ENCODE results near the gene OR2G3. TPM values are rescaled to one million over a fixed set of nuclear protein-coding genes. Genes with fewer than 3 reads are reported as not detected.

Gene OR2G3
- total RNA-seq, 1 experiment from 2014 or later, result not detected

DNA sequence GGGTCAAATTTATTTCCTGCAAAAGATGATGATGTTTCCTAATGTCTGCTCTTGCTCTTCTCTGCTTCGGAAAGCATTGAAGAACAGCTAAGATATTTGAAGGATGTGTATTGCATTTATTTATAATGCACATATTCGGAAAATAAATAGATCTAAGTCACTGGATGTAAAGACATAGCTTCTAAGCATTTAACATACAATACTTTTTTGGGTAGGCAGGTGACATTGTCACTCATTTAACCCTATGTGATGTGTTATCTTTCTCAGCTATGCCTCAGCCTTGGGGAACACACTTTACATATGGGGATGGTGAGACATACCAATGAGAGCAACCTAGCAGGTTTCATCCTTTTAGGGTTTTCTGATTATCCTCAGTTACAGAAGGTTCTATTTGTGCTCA is 17.3 kb upstream of the OR2G3 start, which contains the start of gene OR2G2:
Gene OR2G2, plus strand, starts transcription at position 301 of the 400 bp plus-strand sequence. Its CDS starts 0 bp downstream, at position 301.
- no TSS peak for BruUV-seq (replicated peaks)
- Mint-ChIP-seq H3K9me3 (ENCODE audit: unreplicated experiment) (no peaks in the 10 kb centered on the region), H3K4me3 (ENCODE audit: unreplicated experiment) (no peak within 1 kb of the TSS)

DNA sequence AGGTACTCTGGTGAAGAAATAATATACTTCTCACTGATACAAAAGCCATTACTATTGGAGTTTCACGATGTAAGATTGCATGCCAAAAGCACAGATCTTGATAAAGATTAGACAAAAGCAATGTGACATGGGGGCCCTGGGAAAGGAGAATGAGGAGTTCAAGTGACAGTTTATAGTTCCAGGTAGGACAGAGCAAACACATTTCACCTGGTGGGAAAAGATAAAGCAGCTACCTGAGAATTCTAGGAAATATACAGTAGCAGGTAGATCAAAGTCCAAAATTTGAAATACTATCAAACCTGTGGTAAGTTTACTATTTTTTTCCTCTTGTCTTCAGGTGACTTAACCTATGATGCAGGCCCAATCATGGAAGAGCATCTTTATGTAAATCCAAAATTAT is 8.0 kb downstream of the OR2G3 start:
- DNase-seq (ENCODE audit: unreplicated experiment), result no peak
- H3K4me3 Mint-ChIP-seq (ENCODE audit: unreplicated experiment), result no peak overlapping the region
- TF ChIP-seq, protein P1, sequence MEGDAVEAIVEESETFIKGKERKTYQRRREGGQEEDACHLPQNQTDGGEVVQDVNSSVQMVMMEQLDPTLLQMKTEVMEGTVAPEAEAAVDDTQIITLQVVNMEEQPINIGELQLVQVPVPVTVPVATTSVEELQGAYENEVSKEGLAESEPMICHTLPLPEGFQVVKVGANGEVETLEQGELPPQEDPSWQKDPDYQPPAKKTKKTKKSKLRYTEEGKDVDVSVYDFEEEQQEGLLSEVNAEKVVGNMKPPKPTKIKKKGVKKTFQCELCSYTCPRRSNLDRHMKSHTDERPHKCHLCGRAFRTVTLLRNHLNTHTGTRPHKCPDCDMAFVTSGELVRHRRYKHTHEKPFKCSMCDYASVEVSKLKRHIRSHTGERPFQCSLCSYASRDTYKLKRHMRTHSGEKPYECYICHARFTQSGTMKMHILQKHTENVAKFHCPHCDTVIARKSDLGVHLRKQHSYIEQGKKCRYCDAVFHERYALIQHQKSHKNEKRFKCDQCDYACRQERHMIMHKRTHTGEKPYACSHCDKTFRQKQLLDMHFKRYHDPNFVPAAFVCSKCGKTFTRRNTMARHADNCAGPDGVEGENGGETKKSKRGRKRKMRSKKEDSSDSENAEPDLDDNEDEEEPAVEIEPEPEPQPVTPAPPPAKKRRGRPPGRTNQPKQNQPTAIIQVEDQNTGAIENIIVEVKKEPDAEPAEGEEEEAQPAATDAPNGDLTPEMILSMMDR (IDR thresholded peaks at IDR 0.05; ENCODE audit: unreplicated experiment), result no peak
- H3K36me3 Mint-ChIP-seq (ENCODE audit: insufficient read depth, unreplicated experiment), result no peaks in the 10 kb centered on the region
- H3K27ac Mint-ChIP-seq (ENCODE audit: low read depth, unreplicated experiment), result no peak overlapping the region
- BruUV-seq (replicated peaks), result no TSS peak
- ChIA-PET POLR2A (no interaction called here), CTCF (no interaction called here)
- H3K9me3 Mint-ChIP-seq (ENCODE audit: unreplicated experiment), result peaks cover 19% of the 10 kb centered on the region
- no peaks in the 10 kb centered on the region for H3K27me3 Mint-ChIP-seq (ENCODE audit: insufficient read depth, unreplicated experiment)
- intact Hi-C loops (cut with micrococcal nuclease), result no loop called here
- H3K4me1 Mint-ChIP-seq (ENCODE audit: insufficient read depth, unreplicated experiment), result peaks cover 10% of the 10 kb centered on the region

More for the DNA sequence above, 17.3 kb upstream of the OR2G3 start, which contains the start of gene OR2G2:
- no peak for DNase-seq (ENCODE audit: unreplicated experiment)
- TF ChIP-seq, protein P1 (IDR thresholded peaks at IDR 0.05; ENCODE audit: unreplicated experiment), result no peak
- Mint-ChIP-seq H3K27me3 (ENCODE audit: insufficient read depth, unreplicated experiment) (no peaks in the 10 kb centered on the region), H3K27ac (ENCODE audit: low read depth, unreplicated experiment) (no peak within 1 kb of the TSS), H3K4me1 (ENCODE audit: insufficient read depth, unreplicated experiment) (peaks cover 7% of the 10 kb centered on the region), H3K36me3 (ENCODE audit: insufficient read depth, unreplicated experiment) (no peaks in the 10 kb centered on the region)
- ChIA-PET POLR2A (interaction anchor here (0.9 kb wide), 1 partner anchor 8 kb away, joined by 4 read pairs; no protein-coding TSS in a partner anchor), CTCF (interaction anchor here (0.7 to 1.4 kb wide), 4 partner anchors 9 to 650 kb away, joined by 3 to 6 read pairs (median 4); no protein-coding TSS in a partner anchor)
- intact Hi-C loops (cut with micrococcal nuclease), result no loop called here

DNA sequence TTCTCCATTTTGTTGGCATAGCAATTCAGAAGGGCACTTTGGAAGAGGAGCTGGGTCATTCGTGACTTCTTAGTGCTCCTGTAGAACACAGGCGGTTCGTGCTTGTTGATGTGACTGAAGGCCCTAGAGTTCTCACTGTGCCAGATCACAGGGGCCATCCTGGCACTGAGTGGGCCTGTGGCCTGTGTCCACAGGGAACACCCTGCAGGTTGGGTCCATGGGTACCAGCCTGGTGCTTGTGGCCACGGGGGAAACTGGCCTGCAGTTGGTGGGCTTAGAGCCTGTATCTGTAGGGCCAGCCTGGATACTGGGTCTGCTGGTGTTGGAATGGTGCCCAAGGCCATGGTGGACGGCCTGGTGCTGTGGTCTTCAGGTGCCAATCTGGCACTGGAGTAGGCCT is 9.2 kb downstream of the OR2G3 start:
- Mint-ChIP-seq H3K36me3 (ENCODE audit: insufficient read depth, unreplicated experiment) (no peaks in the 10 kb centered on the region), H3K27ac (ENCODE audit: low read depth, unreplicated experiment) (no peak overlapping the region), H3K9me3 (ENCODE audit: unreplicated experiment) (peaks cover 13% of the 10 kb centered on the region), H3K4me1 (ENCODE audit: insufficient read depth, unreplicated experiment) (peaks cover 10% of the 10 kb centered on the region), H3K27me3 (ENCODE audit: insufficient read depth, unreplicated experiment) (no peaks in the 10 kb centered on the region), H3K4me3 (ENCODE audit: unreplicated experiment) (no peak overlapping the region)
- CTCF ChIA-PET, result interaction anchor here (0.6 kb wide), 1 partner anchor 1259 kb away, joined by 3 read pairs; no protein-coding TSS in a partner anchor
- TF ChIP-seq, protein P1 (IDR thresholded peaks at IDR 0.05; ENCODE audit: unreplicated experiment), result no peak
- intact Hi-C loops (cut with micrococcal nuclease), result no loop called here
- no peak for DNase-seq (ENCODE audit: unreplicated experiment)
- BruUV-seq (replicated peaks), result no TSS peak
- POLR2A ChIA-PET, result no interaction called here

DNA sequence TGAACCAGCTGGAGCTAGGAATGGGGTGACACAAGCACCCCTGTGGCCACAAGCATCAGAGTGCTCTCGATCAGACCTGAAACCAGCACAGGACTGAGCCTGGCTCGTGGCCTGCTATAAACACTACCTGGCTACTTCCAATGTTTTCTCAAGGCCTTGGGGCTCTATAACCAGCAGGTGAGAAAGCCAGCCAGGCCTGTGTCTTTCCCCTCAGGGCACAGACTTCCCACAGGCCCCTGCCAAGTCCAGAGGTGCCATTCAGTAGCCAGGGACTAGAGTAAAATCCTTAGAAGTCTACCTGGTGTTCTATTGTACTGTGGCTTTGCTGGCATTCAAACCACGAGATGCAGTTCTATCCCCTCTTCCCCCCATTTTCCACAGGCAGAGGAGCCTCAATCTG is 22.6 kb downstream of the OR2G3 start:
- Mint-ChIP-seq H3K36me3 (ENCODE audit: insufficient read depth, unreplicated experiment) (no peaks in the 10 kb centered on the region), H3K9me3 (ENCODE audit: unreplicated experiment) (peaks cover 17% of the 10 kb centered on the region), H3K27ac (ENCODE audit: low read depth, unreplicated experiment) (no peak overlapping the region), H3K4me1 (ENCODE audit: insufficient read depth, unreplicated experiment) (no peaks in the 10 kb centered on the region), H3K27me3 (ENCODE audit: insufficient read depth, unreplicated experiment) (no peaks in the 10 kb centered on the region), H3K4me3 (ENCODE audit: unreplicated experiment) (no peak overlapping the region)
- intact Hi-C loops (cut with micrococcal nuclease), result no loop called here
- POLR2A ChIA-PET, result no interaction called here
- DNase-seq (ENCODE audit: unreplicated experiment), result no peak
- CTCF ChIA-PET, result interaction anchor here (0.6 to 1.0 kb wide), 2 partner anchors 8 to 44 kb away, joined by 3 to 5 read pairs; no protein-coding TSS in a partner anchor
- TF ChIP-seq, protein P1 (IDR thresholded peaks at IDR 0.05; ENCODE audit: unreplicated experiment), result no peak
- no TSS peak for BruUV-seq (replicated peaks)
